HCT116 (cell line): Measurements from ENCODE around the gene PLRG1. TPM values are rescaled to one million over a fixed set of nuclear protein-coding genes. Genes with fewer than 3 reads are reported as not detected.

ENCODE experiments used
- ATAC-seq: fragments of 200-7000 bp; cut with Tn5 transposase; 2 replicates; pipeline ENCODE4 v1.9.1; 2020; ENCODE audit warnings: mild to moderate bottlenecking, moderate library complexity
- BruUV-seq: library from RNA; stranded (reverse); fragments of 400-500 nt; replicated peaks from 2 replicates; lab custom pipeline; 2021; lab: Mats Ljungman, UMichigan
- CTCF ChIA-PET: fragments of 300-600 bp; sonication (Branson Sonifier 250); formaldehyde crosslinking; loops from one replicate; lab custom pipeline; 2021; ENCODE audit warnings: antibody characterized with exemption; lab: Charles Lee
- POLR2A ChIA-PET: fragments of 300-600, 350-600 bp; sonication (Branson Sonifier 250); formaldehyde crosslinking; loops from one replicate; lab custom pipeline; 2021; ENCODE audit warnings: antibody characterized with exemption; lab: Charles Lee
- RAD21 ChIA-PET, 2 experiments: fragments of 300-600 bp; sonication (Branson Sonifier 250); formaldehyde crosslinking; loops; one replicate each; lab custom pipeline; 2023; ENCODE audit warnings: low total read pairs in 2 of 2; ENCODE audit not compliant: uncharacterized antibody in 2 of 2, unreplicated experiment in 2 of 2, low non-redundant PET in 1 of 2; lab: Charles Lee
- DNase-seq: peaks from one replicate; pipeline ENCODE4 v3.0.0-alpha.2; 2010; ENCODE audit warnings: low read depth, low spot score
- H2AFZ ChIP-seq: fragments of 200-600 bp; shearing (Covaris generic), sonication (generic); 2 replicates; pipeline ENCODE4 v1.6.1; 2017; ENCODE audit warnings: low read depth, mixed run types, mixed read lengths, antibody characterized with exemption, low read length; ENCODE audit not compliant: poor library complexity, severe bottlenecking
- H3K27ac ChIP-seq: 2 replicates; pipeline ENCODE4 v1.5.1; 2012; ENCODE audit warnings: low read depth, low read length
- H3K27me3 ChIP-seq: fragments of 200-600 bp; sonication (generic); 2 replicates; pipeline ENCODE4 v1.6.1; 2016; ENCODE audit warnings: mixed run types, low read length, mixed read lengths; ENCODE audit not compliant: insufficient read depth
- H3K36me3 ChIP-seq, 2 experiments: fragments of 200-500 bp in 1 of 2; fragments of 200-600 bp in 1 of 2; sonication (Bioruptor generic) in 1 of 2; sonication (generic) in 1 of 2; 2 replicates each; pipeline versions ENCODE4 v1.5.1 to v1.6.1; 2014 to 2016; ENCODE audit warnings: low read length in 2 of 2, inconsistent platforms in 1 of 2, mixed read lengths in 1 of 2, mixed run types in 1 of 2; ENCODE audit not compliant: insufficient read depth in 2 of 2, control insufficient read depth in 1 of 2
- H3K4me1 ChIP-seq, 2 experiments: fragments of 200-600 bp in 1 of 2; sonication (generic) in 1 of 2; 2 replicates each; pipeline versions ENCODE4 v1.5.1 to v1.6.1; 2012 to 2017; ENCODE audit warnings: low read length in 2 of 2, inconsistent platforms in 1 of 2, mild to moderate bottlenecking in 1 of 2, mixed read lengths in 1 of 2, mixed run types in 1 of 2, moderate library complexity in 1 of 2; ENCODE audit not compliant: insufficient read depth in 2 of 2, control insufficient read depth in 1 of 2
- H3K4me2 ChIP-seq: fragments of 200-600 bp; sonication (generic); 2 replicates; pipeline ENCODE4 v1.6.1; 2017; ENCODE audit warnings: mixed run types, low read length, mixed read lengths
- H3K4me3 ChIP-seq, 2 experiments: fragments of 200-600 bp in 1 of 2; sonication (generic) in 1 of 2; replicated peaks in 1 of 2; 2 replicates each; pipeline ENCODE4 v1.5.1; 2011 to 2016; ENCODE audit warnings: low read length in 2 of 2, control low read depth in 1 of 2, low read depth in 1 of 2, mild to moderate bottlenecking in 1 of 2, mixed read lengths in 1 of 2, mixed run types in 1 of 2
- H3K79me2 ChIP-seq: fragments of 200-600 bp; sonication (generic); 2 replicates; pipeline ENCODE4 v1.6.1; 2017; ENCODE audit warnings: mild to moderate bottlenecking, mixed run types, low read length, moderate library complexity, mixed read lengths; ENCODE audit not compliant: insufficient read depth
- H3K9ac ChIP-seq: fragments of 200-600 bp; sonication (generic); 2 replicates; pipeline ENCODE4 v1.6.1; 2016; ENCODE audit warnings: low read length, mixed read lengths
- H3K9me2 ChIP-seq: fragments of 200-600 bp; sonication (generic), shearing (Covaris generic); 2 replicates; pipeline ENCODE4 v1.6.1; 2017; ENCODE audit warnings: mixed run types, mild to moderate bottlenecking, moderate library complexity; ENCODE audit not compliant: insufficient read depth
- H3K9me3 ChIP-seq, 2 experiments: fragments of 200-500 bp in 1 of 2; fragments of 200-600 bp in 1 of 2; sonication (Bioruptor generic) in 1 of 2; sonication (generic) in 1 of 2; 2 replicates each; pipeline ENCODE4 v1.6.1; 2014 to 2017; ENCODE audit warnings: low read length in 2 of 2, mixed read lengths in 2 of 2, inconsistent platforms in 1 of 2, low read depth in 1 of 2, mild to moderate bottlenecking in 1 of 2, mixed run types in 1 of 2, moderate library complexity in 1 of 2; ENCODE audit not compliant: control insufficient read depth in 1 of 2, insufficient read depth in 1 of 2
- H4K20me1 ChIP-seq: fragments of 200-600 bp; sonication (generic), shearing (Covaris generic); 2 replicates; pipeline ENCODE4 v1.6.1; 2017; ENCODE audit warnings: mixed run types, mild to moderate bottlenecking, moderate library complexity; ENCODE audit not compliant: insufficient read depth
- ATF3 ChIP-seq: IDR thresholded peaks from 2 replicates; pipeline ENCODE4 v1.6.1; 2012
- CBX3 ChIP-seq: IDR thresholded peaks from 2 replicates; pipeline ENCODE4 v1.6.1; 2012; ENCODE audit warnings: low read depth
- CEBPB ChIP-seq: IDR thresholded peaks from 2 replicates; pipeline ENCODE4 v1.6.1; 2012; ENCODE audit warnings: low read depth
- ELF1 ChIP-seq: IDR thresholded peaks from 2 replicates; pipeline ENCODE4 v1.6.1; 2012; ENCODE audit warnings: low read depth, borderline replicate concordance
- EZH2 ChIP-seq: fragments of 200-600 bp; sonication (generic); IDR thresholded peaks from 2 replicates; pipeline ENCODE4 v1.6.1; 2017; ENCODE audit warnings: antibody characterized with exemption, mixed run types
- EZH2phosphoT487 ChIP-seq: fragments of 200-600 bp; IDR thresholded peaks from 2 replicates; pipeline ENCODE4 v1.6.1; 2018; ENCODE audit warnings: antibody characterized with exemption, borderline replicate concordance
- JUND ChIP-seq: IDR thresholded peaks from 2 replicates; pipeline ENCODE4 v1.6.1; 2012
- POLR2A ChIP-seq: IDR thresholded peaks from 2 replicates; pipeline ENCODE4 v1.7.0; 2011; ENCODE audit warnings: borderline replicate concordance; ENCODE audit not compliant: insufficient read depth, insufficient read length; ENCODE audit errors: extremely low read depth
- RAD21 ChIP-seq: IDR thresholded peaks from 2 replicates; pipeline ENCODE4 v1.6.1; 2012; ENCODE audit warnings: low read depth, mild to moderate bottlenecking
- SRF ChIP-seq: IDR thresholded peaks from 2 replicates; pipeline ENCODE4 v1.6.1; 2012; ENCODE audit warnings: low read depth
- ZNF274 ChIP-seq: fragments of 200-500 bp; sonication (Bioruptor generic); IDR thresholded peaks from 2 replicates; pipeline ENCODE4 v1.6.1; 2014; ENCODE audit warnings: mild to moderate bottlenecking, low read depth, low read length, inconsistent platforms
- intact Hi-C: fragments of 100-400 bp; cut with micrococcal nuclease; formaldehyde crosslinking; loops from 2 replicates; pipeline ENCODE4 v1.10.0; 2022
- total RNA-seq: library from RNA; stranded (reverse); gene quantifications from one replicate; pipeline ENCODE4 v1.2.1, GENCODE V29; 2021; ENCODE audit not compliant: unreplicated experiment

PLRG1 gene
- total RNA-seq, 1 experiment from 2014 or later: 141 TPM

GRCh38 chr4:154569584-154569983, 19.4 kb upstream of the PLRG1 start:
- no peaks in the 10 kb centered on the region for H4K20me1 ChIP-seq
- no peak overlapping the region for H3K27ac ChIP-seq
- no peak for ATAC-seq
- intact Hi-C loops: no loop called here
- no peak overlapping the region for H2AFZ ChIP-seq
- H3K4me2 ChIP-seq: no peak overlapping the region
- no peaks in the 10 kb centered on the region for H3K36me3 ChIP-seq
- POLR2A ChIA-PET: no interaction called here
- no peak for DNase-seq
- RAD21 ChIA-PET: no interaction called here
- no peak overlapping the region for H3K4me3 ChIP-seq
- no peak for TF ChIP-seq POLR2A
- TF ChIP-seq CBX3: no peak
- TF ChIP-seq ATF3: no peak
- no peak for TF ChIP-seq JUND
- no peak for TF ChIP-seq EZH2phosphoT487
- TF ChIP-seq ZNF274: no peak
- TF ChIP-seq ELF1: no peak
- no peak for TF ChIP-seq SRF
- no peaks in the 10 kb centered on the region for H3K9me2 ChIP-seq
- H3K27me3 ChIP-seq: no peaks in the 10 kb centered on the region
- no peaks in the 10 kb centered on the region for H3K79me2 ChIP-seq
- H3K9me3 ChIP-seq: no peaks in the 10 kb centered on the region
- BruUV-seq: no TSS peak
- CTCF ChIA-PET: no interaction called here
- H3K4me1 ChIP-seq: no peaks in the 10 kb centered on the region
- no peak overlapping the region for H3K9ac ChIP-seq

GRCh38 chr4:154569028-154569427, 18.8 kb upstream of the PLRG1 start:
- Histone ChIP-seq H3K9ac (no peak overlapping the region), H3K36me3 (no peaks in the 10 kb centered on the region), H3K4me2 (no peak overlapping the region), H3K27me3 (no peaks in the 10 kb centered on the region), H3K9me3 (no peaks in the 10 kb centered on the region), H2AFZ (no peak overlapping the region), H3K79me2 (no peaks in the 10 kb centered on the region), H4K20me1 (no peaks in the 10 kb centered on the region), H3K9me2 (no peaks in the 10 kb centered on the region), H3K4me1 (no peaks in the 10 kb centered on the region), H3K27ac (no peak overlapping the region), H3K4me3 (no peak overlapping the region)
- POLR2A ChIA-PET: no interaction called here
- TF ChIP-seq CEBPB (no peak), RAD21 (no peak), CBX3 (no peak), SRF (no peak), EZH2 (no peak)
- intact Hi-C loops: no loop called here
- CTCF ChIA-PET: no interaction called here
- ATAC-seq (no peak), DNase-seq (no peak)
- RAD21 ChIA-PET: no interaction called here
- no TSS peak for BruUV-seq
